Gastroesophageal sphincter (tissue), 4 donors: ENCODE measurements around the gene PLOD2. TPM values are rescaled to one million over a fixed set of nuclear protein-coding genes. Genes with fewer than 3 reads are reported as not detected.

Experiments
- ATAC-seq: fragments of 150-250 bp; one replicate; pipeline ENCODE4 v1.9.1; 2016; ENCODE audit warnings: mild to moderate bottlenecking, moderate library complexity
- H3K27ac ChIP-seq, 4 donors: fragments of 200-600 bp; sonication (generic) in 3 of 4; 1 replicate in 3 of 4; 2 replicates in 1 of 4; pipeline ENCODE4 v1.5.1; 2016 to 2019
- H3K27me3 ChIP-seq: fragments of 200-600 bp; sonication (generic); one replicate; pipeline ENCODE4 v1.5.1; 2019
- H3K36me3 ChIP-seq, 2 donors: fragments of 200-600 bp; sonication (generic); one replicate each; pipeline ENCODE4 v1.5.1; 2019; ENCODE audit warnings: control low read depth in 1 of 2
- H3K4me1 ChIP-seq, 3 donors: fragments of 200-600 bp; sonication (generic); 1 replicate in 2 of 3; 2 replicates in 1 of 3; pipeline ENCODE4 v1.5.1; 2016 to 2019; ENCODE audit warnings: control low read depth in 2 of 3
- H3K4me3 ChIP-seq, 2 donors: fragments of 200-600 bp; sonication (generic); one replicate each; pipeline ENCODE4 v1.5.1; 2019; ENCODE audit warnings: mild to moderate bottlenecking in 1 of 2, moderate library complexity in 1 of 2
- H3K9me3 ChIP-seq, 3 donors: fragments of 200-600 bp; sonication (generic); one replicate each; pipeline ENCODE4 v1.5.1; 2017 to 2019; ENCODE audit warnings: control low read depth in 2 of 3
- EP300 ChIP-seq: sonication (generic); formaldehyde crosslinking; IDR thresholded peaks from one replicate; pipeline ENCODE4 v1.6.1; 2017; ENCODE audit warnings: antibody characterized with exemption, mild to moderate bottlenecking
- POLR2A ChIP-seq, 2 donors: fragments of 450-650 bp; IDR thresholded peaks; one replicate each; pipeline ENCODE4 v1.6.1; 2017; ENCODE audit warnings: antibody characterized with exemption in 2 of 2, mild to moderate bottlenecking in 2 of 2, moderate library complexity in 1 of 2
- POLR2AphosphoS5 ChIP-seq: sonication (generic); formaldehyde crosslinking; IDR thresholded peaks from one replicate; pipeline ENCODE4 v1.6.1; 2017; ENCODE audit warnings: antibody characterized with exemption
- WGBS, 2 donors: methylation state at CpG; one replicate each; pipeline ENCODE4 v1.1.5; 2018; ENCODE audit warnings: low coverage in 1 of 2; 5-methylcytosine and 5-hydroxymethylcytosine counted together
- total RNA-seq, 4 donors: library from RNA; depleted of rRNA; stranded (reverse); fragments of >200 nt; gene quantifications; one replicate each; pipeline ENCODE4 v1.1.0, GENCODE V29; 2016
- TF ChIP-seq, protein P1 (sequence below), 4 experiments: fragments of 200-600 bp in 2 of 4; fragments of 450-650 bp in 2 of 4; sonication (generic) in 1 of 4; IDR thresholded peaks; one replicate each; pipeline ENCODE4 v1.5.1; 2017 to 2019; ENCODE audit warnings: antibody characterized with exemption in 4 of 4, mild to moderate bottlenecking in 2 of 4, moderate library complexity in 2 of 4

The PLOD2 gene
- total RNA-seq, 4 donors from 2014 or later = 55.1 to 100 (median 89.2) TPM

DNA sequence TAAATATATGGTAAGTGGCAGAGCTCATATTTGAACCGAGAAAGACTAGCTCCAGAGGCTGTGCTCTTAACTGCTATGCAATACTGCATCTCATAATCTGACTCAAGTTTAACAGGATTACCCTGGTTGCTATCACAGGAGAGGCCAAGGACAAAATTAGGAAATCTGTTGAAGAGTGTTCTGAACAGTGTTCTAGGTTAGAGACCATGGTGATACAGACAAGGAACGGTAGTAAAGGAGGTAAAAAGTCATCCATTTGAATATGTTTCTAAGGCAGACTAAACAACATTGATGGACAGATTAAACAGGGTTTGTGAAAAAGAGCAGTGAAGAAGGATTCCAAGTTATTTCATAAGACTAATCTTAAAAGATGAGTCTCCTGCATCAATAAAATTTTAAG, 22.1 kb downstream of the PLOD2 start:
- TF ChIP-seq POLR2A (IDR thresholded peaks at IDR 0.05) (no peak), POLR2AphosphoS5 (no peak)
- peaks cover 8 to 97% (median 28%) of the 10 kb centered on the region in 3 donors for H3K4me1 ChIP-seq

DNA sequence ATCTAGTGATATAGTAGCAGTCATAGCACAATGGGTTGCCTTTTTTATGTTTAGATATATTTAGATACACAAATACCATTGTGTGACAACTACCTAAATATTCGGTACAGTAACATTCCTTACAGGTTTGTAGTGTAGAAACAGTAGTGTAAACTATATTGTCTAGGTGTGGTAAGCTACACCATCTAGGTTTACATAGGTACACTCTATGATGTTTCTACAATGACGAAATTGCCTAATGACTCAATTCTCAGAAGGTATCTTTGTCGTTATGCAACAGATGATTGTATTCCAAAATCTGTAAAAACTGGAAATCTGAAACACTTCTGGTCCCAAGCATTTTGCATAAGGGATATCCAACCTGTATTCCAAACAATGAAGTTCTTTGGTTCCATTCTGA, 24.3 kb downstream of the PLOD2 start:
- no peaks in the 10 kb centered on the region for H3K27me3 ChIP-seq
- no peaks in the 10 kb centered on the region for H3K36me3 ChIP-seq
- no peak for ATAC-seq
- H3K4me1 ChIP-seq = peaks cover 11 to 95% (median 23%) of the 10 kb centered on the region in 3 donors
- no peak for TF ChIP-seq POLR2A (IDR thresholded peaks at IDR 0.05)
- TF ChIP-seq, protein P1, sequence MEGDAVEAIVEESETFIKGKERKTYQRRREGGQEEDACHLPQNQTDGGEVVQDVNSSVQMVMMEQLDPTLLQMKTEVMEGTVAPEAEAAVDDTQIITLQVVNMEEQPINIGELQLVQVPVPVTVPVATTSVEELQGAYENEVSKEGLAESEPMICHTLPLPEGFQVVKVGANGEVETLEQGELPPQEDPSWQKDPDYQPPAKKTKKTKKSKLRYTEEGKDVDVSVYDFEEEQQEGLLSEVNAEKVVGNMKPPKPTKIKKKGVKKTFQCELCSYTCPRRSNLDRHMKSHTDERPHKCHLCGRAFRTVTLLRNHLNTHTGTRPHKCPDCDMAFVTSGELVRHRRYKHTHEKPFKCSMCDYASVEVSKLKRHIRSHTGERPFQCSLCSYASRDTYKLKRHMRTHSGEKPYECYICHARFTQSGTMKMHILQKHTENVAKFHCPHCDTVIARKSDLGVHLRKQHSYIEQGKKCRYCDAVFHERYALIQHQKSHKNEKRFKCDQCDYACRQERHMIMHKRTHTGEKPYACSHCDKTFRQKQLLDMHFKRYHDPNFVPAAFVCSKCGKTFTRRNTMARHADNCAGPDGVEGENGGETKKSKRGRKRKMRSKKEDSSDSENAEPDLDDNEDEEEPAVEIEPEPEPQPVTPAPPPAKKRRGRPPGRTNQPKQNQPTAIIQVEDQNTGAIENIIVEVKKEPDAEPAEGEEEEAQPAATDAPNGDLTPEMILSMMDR (IDR thresholded peaks at IDR 0.05) = no peak
- TF ChIP-seq POLR2AphosphoS5 = no peak
- no peak for TF ChIP-seq EP300
- H3K27ac ChIP-seq = peak overlapping the region in 2 of 4 donors; percentile 6 to 97
- H3K4me3 ChIP-seq = no peak overlapping the region
- 72 to 74% methylated on average over 3 of the region's 3 CpGs for WGBS, 2 donors
- H3K9me3 ChIP-seq = no peaks in the 10 kb centered on the region

More for the DNA sequence above, 22.1 kb downstream of the PLOD2 start:
- H3K4me3 ChIP-seq = no peak overlapping the region
- H3K27ac ChIP-seq = peak overlapping the region; percentile 55 to 97 (median 68)
- 38 to 48% methylated on average over 2 of the region's 2 CpGs for WGBS, 2 donors
- no peaks in the 10 kb centered on the region for H3K9me3 ChIP-seq
- ATAC-seq = peak; percentile 71
- H3K27me3 ChIP-seq = no peaks in the 10 kb centered on the region
- no peaks in the 10 kb centered on the region for H3K36me3 ChIP-seq

- H3K4me1 ChIP-seq = peaks cover 8 to 91% (median 17%) of the 10 kb centered on the region in 3 donors
- no peak overlapping the region for H3K4me3 ChIP-seq
- H3K36me3 ChIP-seq = no peaks in the 10 kb centered on the region
- H3K27me3 ChIP-seq = no peaks in the 10 kb centered on the region
- no peak for ATAC-seq
- WGBS, 2 donors = 58 to 69% methylated on average over 4 to 5 of the region's 5 CpGs
- TF ChIP-seq, protein P1 (IDR thresholded peaks at IDR 0.05) = no peak
- TF ChIP-seq POLR2A (IDR thresholded peaks at IDR 0.05) (no peak), POLR2AphosphoS5 (no peak), EP300 (no peak)
- no peaks in the 10 kb centered on the region for H3K9me3 ChIP-seq
- H3K27ac ChIP-seq = peak overlapping the region in 2 of 4 donors; percentile 39 to 58
Measured at GRCh38 chr3:146134348-146135117, 26.5 kb downstream of the PLOD2 start.

- H3K9me3 ChIP-seq = no peaks in the 10 kb centered on the region
- H3K4me3 ChIP-seq = no peak overlapping the region
- no peak for ATAC-seq
- no peaks in the 10 kb centered on the region for H3K27me3 ChIP-seq
- 37 to 58% methylated on average over 2 of the region's 2 CpGs for WGBS, 2 donors
- H3K36me3 ChIP-seq = no peaks in the 10 kb centered on the region
- TF ChIP-seq POLR2AphosphoS5 (no peak), POLR2A (IDR thresholded peaks at IDR 0.05) (no peak), EP300 (no peak)
- TF ChIP-seq, protein P1 (IDR thresholded peaks at IDR 0.05) = no peak
- H3K4me1 ChIP-seq = peaks cover 8 to 90% (median 18%) of the 10 kb centered on the region in 3 donors
- peak overlapping the region; percentile 18 to 58 (median 47) for H3K27ac ChIP-seq
Measured at GRCh38 chr3:146133441-146133840, 27.5 kb downstream of the PLOD2 start.

GRCh38 chr3:146131616-146132410, 29.2 kb downstream of the PLOD2 start:
- peaks cover 8 to 86% (median 23%) of the 10 kb centered on the region in 3 donors for H3K4me1 ChIP-seq

More at GRCh38 chr3:146131616-146132410, 29.2 kb downstream of the PLOD2 start:
- Histone ChIP-seq H3K9me3 (no peaks in the 10 kb centered on the region), H3K27ac (peak overlapping the region; percentile 31 to 65 (median 52)), H3K4me3 (no peak overlapping the region), H3K36me3 (no peaks in the 10 kb centered on the region), H3K27me3 (no peaks in the 10 kb centered on the region)
- WGBS, 2 donors = 45 to 59% methylated on average over 5 of the region's 5 CpGs
- TF ChIP-seq POLR2AphosphoS5 = peak; percentile 59
- TF ChIP-seq POLR2A (IDR thresholded peaks at IDR 0.05) = no peak
- peak; percentile 35 for ATAC-seq
